GM12878 (cell line): ENCODE measurements around the gene ADSS2. TPM values are rescaled to one million over a fixed set of nuclear protein-coding genes. Genes with fewer than 3 reads are reported as not detected.

Source experiments
- ATAC-seq: fragments of 200-7000 bp; cut with Tn5 transposase; 3 replicates; pipeline ENCODE4 v1.9.1; 2020; ENCODE audit warnings: mild to moderate bottlenecking, moderate library complexity
- BruUV-seq: library from RNA; stranded (reverse); fragments of 400-500 nt; replicated peaks from 2 replicates; lab custom pipeline; 2021; lab: Mats Ljungman, UMichigan
- CTCF ChIA-PET: fragments of 300-600 bp; sonication (Branson Sonifier 250); formaldehyde crosslinking; extraction: SDS; loops from one replicate; lab custom pipeline; 2021; ENCODE audit warnings: inconsistent platforms; lab: Yijun Ruan, JAX
- POLR2A ChIA-PET: fragments of 350-600 bp; formaldehyde crosslinking; extraction: SDS; loops from one replicate; lab custom pipeline; 2021; ENCODE audit warnings: inconsistent platforms; lab: Charles Lee
- RAD21 ChIA-PET: fragments of 300-600 bp; sonication (Branson Sonifier 250); formaldehyde crosslinking; loops from one replicate; lab custom pipeline; 2023; ENCODE audit warnings: antibody characterized with exemption; ENCODE audit not compliant: unreplicated experiment; lab: Charles Lee
- SMC1A ChIA-PET: fragments of 300-600 bp; sonication (Branson Sonifier 250); formaldehyde crosslinking; loops from one replicate; lab custom pipeline; 2023; ENCODE audit not compliant: unreplicated experiment, uncharacterized antibody; lab: Charles Lee
- DNase-seq: peaks from one replicate; pipeline ENCODE4 v3.0.0-alpha.2; 2011; ENCODE audit warnings: low read depth, low spot score
- FAIRE-seq: peaks from 3 replicates; lab custom pipeline; 2011; peaks lifted over from hg19 to GRCh38; lab: Jason Lieb, UNC
- H2AFZ ChIP-seq: 2 replicates; pipeline ENCODE4 v1.6.0; 2011; ENCODE audit warnings: low read depth, low read length, control low read depth; ENCODE audit not compliant: control insufficient read depth
- H3K27ac ChIP-seq: 2 replicates; pipeline ENCODE4 v1.5.1; 2011; ENCODE audit warnings: control low read depth; ENCODE audit not compliant: control insufficient read depth, insufficient read depth
- H3K27me3 ChIP-seq, 2 experiments: replicated peaks in 1 of 2; 2 replicates each; pipeline versions ENCODE4 v1.6.0 to v1.6.1; 2011; ENCODE audit warnings: low read length in 1 of 2; ENCODE audit not compliant: control insufficient read depth in 2 of 2, insufficient read depth in 2 of 2
- H3K36me3 ChIP-seq, 2 experiments: 2 replicates each; pipeline ENCODE4 v1.5.1; 2011; ENCODE audit warnings: low read length in 1 of 2; ENCODE audit not compliant: control insufficient read depth in 2 of 2, insufficient read depth in 2 of 2
- H3K4me1 ChIP-seq: 2 replicates; pipeline ENCODE4 v1.6.1; 2011; ENCODE audit warnings: mild to moderate bottlenecking, low read length, moderate library complexity, mixed read lengths; ENCODE audit not compliant: control insufficient read depth, insufficient read depth
- H3K4me2 ChIP-seq: 2 replicates; pipeline ENCODE4 v1.6.0; 2011; ENCODE audit warnings: control low read depth; ENCODE audit not compliant: control insufficient read depth, insufficient read depth
- H3K4me3 ChIP-seq: fragments of 200-600 bp; sonication (generic); 2 replicates; pipeline ENCODE4 v1.5.1; 2016
- H3K79me2 ChIP-seq: 2 replicates; pipeline ENCODE4 v1.6.0; 2011; ENCODE audit warnings: low read length; ENCODE audit not compliant: control insufficient read depth, insufficient read depth
- H3K9ac ChIP-seq: 2 replicates; pipeline ENCODE4 v1.8.0; 2011; ENCODE audit warnings: low read length, control low read depth, mixed read lengths; ENCODE audit not compliant: control insufficient read depth, insufficient read depth
- H3K9me3 ChIP-seq: replicated peaks from 3 replicates; pipeline ENCODE4 v1.5.1; 2011; ENCODE audit warnings: mild to moderate bottlenecking, low read length; ENCODE audit not compliant: control insufficient read depth, insufficient read depth
- H4K20me1 ChIP-seq: 2 replicates; pipeline ENCODE4 v1.6.0; 2011; ENCODE audit not compliant: control insufficient read depth, insufficient read depth
- CREB1 ChIP-seq: IDR thresholded peaks from 2 replicates; pipeline ENCODE4 v1.6.1; 2012; ENCODE audit warnings: low read depth, mild to moderate bottlenecking, inconsistent platforms
- FOXM1 ChIP-seq: IDR thresholded peaks from 2 replicates; pipeline ENCODE4 v1.6.1; 2012; ENCODE audit warnings: low read depth, mild to moderate bottlenecking, inconsistent platforms, low read length, moderate library complexity
- JUNB ChIP-seq: IDR thresholded peaks from 2 replicates; pipeline ENCODE4 v1.6.1; 2016; ENCODE audit warnings: antibody characterized with exemption, mild to moderate bottlenecking
- NFIC ChIP-seq: IDR thresholded peaks from 2 replicates; pipeline ENCODE4 v1.6.1; 2012; ENCODE audit warnings: low read depth, mild to moderate bottlenecking, inconsistent platforms, low read length, moderate library complexity
- PAX8 ChIP-seq: fragments of 450-650 bp; IDR thresholded peaks from 2 replicates; pipeline ENCODE4 v1.6.1; 2017; ENCODE audit warnings: mild to moderate bottlenecking, moderate library complexity
- PBX3 ChIP-seq: IDR thresholded peaks from 2 replicates; pipeline ENCODE4 v1.6.1; 2011; ENCODE audit warnings: mild to moderate bottlenecking, low read depth, low read length, moderate library complexity; ENCODE audit not compliant: insufficient replicate concordance
- PKNOX1 ChIP-seq: fragments of 450-650 bp; IDR thresholded peaks from 2 replicates; pipeline ENCODE4 v1.6.1; 2016; ENCODE audit warnings: mild to moderate bottlenecking
- RUNX3 ChIP-seq: IDR thresholded peaks from 2 replicates; pipeline ENCODE4 v1.6.1; 2012; ENCODE audit warnings: low read length, inconsistent platforms
- SKIL ChIP-seq: fragments of 450-650 bp; IDR thresholded peaks from 2 replicates; pipeline ENCODE4 v1.6.1; 2017; ENCODE audit warnings: mild to moderate bottlenecking, low read depth, inconsistent platforms; ENCODE audit not compliant: poor library complexity, severe bottlenecking
- SPI1 ChIP-seq: IDR thresholded peaks from 2 replicates; pipeline ENCODE4 v1.6.1; 2011; ENCODE audit warnings: low read depth, mild to moderate bottlenecking, low read length, moderate library complexity, borderline replicate concordance; ENCODE audit not compliant: insufficient read depth
- ZZZ3 ChIP-seq: IDR thresholded peaks from 2 replicates; pipeline ENCODE4 v1.6.1; 2011; ENCODE audit warnings: low read depth; ENCODE audit not compliant: control insufficient read depth, insufficient read length
- WGBS: methylation state at CpG from one replicate; pipeline ENCODE4 v1.1.6; 2016; ENCODE audit warnings: low lambda C conversion rate; ENCODE audit not compliant: insufficient replicate concordance, insufficient coverage; ENCODE audit errors: missing lambda C conversion rate; 5-methylcytosine and 5-hydroxymethylcytosine counted together
- in situ Hi-C: fragments of 300-500 bp; cut with MboI; formaldehyde crosslinking; loops from 9 replicates; pipeline ENCODE4 v1.14.3; 2018; ENCODE audit warnings: mixed read lengths
- intact Hi-C: fragments of 100-400 bp; cut with micrococcal nuclease; formaldehyde crosslinking; loops from one replicate; pipeline ENCODE4 v1.14.2; 2022; ENCODE audit not compliant: unreplicated experiment
- polyA plus RNA-seq, 11 experiments: library from polyadenylated mRNA; depleted of rRNA in 4 of 11; unstranded in 6 of 11; stranded (reverse) in 5 of 11; fragments of >200 nt; fragmentation: Nextera tagmentation in 4 of 11; fragmentation: Illumina TruSeq in 1 of 11; extraction: Ambion mirVana in 4 of 11; extraction: Trizol in 1 of 11; gene quantifications; 1 replicate in 1 of 11; 2 replicates in 10 of 11; pipeline versions ENCODE4 v1.2.1 to v1.2.3, GENCODE V29; 2011 to 2016; ENCODE audit warnings: inconsistent platforms in 2 of 11, missing spikeins in 2 of 11, low read depth in 1 of 11
- total RNA-seq, 4 experiments: library from RNA; depleted of rRNA in 3 of 4; stranded (reverse); fragments of >200 nt in 3 of 4; fragmentation: Illumina TruSeq in 1 of 4; extraction: Trizol in 1 of 4; gene quantifications; 2 replicates each; pipeline versions ENCODE4 v1.2.1 to v1.2.3, GENCODE V29; 2013 to 2021
- TF ChIP-seq, protein P1 (sequence below): IDR thresholded peaks from 2 replicates; pipeline ENCODE4 v1.6.1; 2012; ENCODE audit warnings: low read length, inconsistent platforms
- TF ChIP-seq, protein P2 (sequence below): fragments of 450-650 bp; formaldehyde crosslinking; IDR thresholded peaks from 2 replicates; pipeline ENCODE4 v1.4.0; 2020; ENCODE audit warnings: mild to moderate bottlenecking, moderate library complexity

The ADSS2 gene
- total and polyA plus RNA-seq, 10 of the 15 experiments (the other 5 are each of a cell fraction or from before 2014, with no cell fraction given): 8.1 to 49.3 (median 40.6) TPM

DNA sequence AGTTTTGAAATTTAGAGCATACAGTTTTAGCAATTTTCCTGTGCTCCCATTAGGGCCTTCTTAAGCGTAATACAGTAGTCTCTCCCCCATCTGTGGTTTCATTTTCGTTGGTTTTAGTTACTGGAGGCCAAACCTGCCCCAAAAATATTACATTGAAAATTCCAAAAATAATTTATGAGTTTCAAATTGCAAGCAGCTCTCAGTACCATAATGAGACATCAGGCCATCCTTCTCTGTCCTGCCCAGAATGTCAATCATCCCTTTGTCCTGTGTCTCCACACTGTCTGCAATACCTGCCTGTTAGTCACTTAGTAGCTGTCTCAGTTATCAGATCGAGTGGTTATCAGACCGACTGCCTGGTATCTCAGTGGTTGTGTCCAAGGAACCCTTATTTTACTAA is 45.4 kb downstream of the ADSS2 start:
- SMC1A ChIA-PET: interaction anchor here (0.8 to 1.0 kb wide), 4 partner anchors 9 to 43 kb away, joined by 3 read pairs; no protein-coding TSS in a partner anchor
- no peak for FAIRE-seq
- RAD21 ChIA-PET: interaction anchor here (1.6 kb wide), 1 partner anchor 42 kb away, joined by 4 read pairs; no protein-coding TSS in a partner anchor
- Histone ChIP-seq H3K4me2 (peak overlapping the region; percentile 36), H3K27me3 (no peaks in the 10 kb centered on the region), H3K4me3 (peak overlapping the region; percentile 11; the same call in 1 of the 2 replicates), H3K27ac (peak overlapping the region; percentile 9; the same call in 1 of the 2 replicates), H3K9me3 (no peaks in the 10 kb centered on the region; the same call in 2 of the 3 replicates), H4K20me1 (no peaks in the 10 kb centered on the region), H3K79me2 (no peaks in the 10 kb centered on the region), H3K36me3 (peaks cover 0 to 12% of the 10 kb centered on the region in 2 experiments; a peak in 3 of 4 replicates), H3K4me1 (peaks cover 21% of the 10 kb centered on the region), H2AFZ (no peak overlapping the region), H3K9ac (no peak overlapping the region)
- DNase-seq: peak; percentile 66
- in situ Hi-C loops (no loop called here), intact Hi-C loops (loop anchor here (2.0 to 5.0 kb wide), 3 partner anchors 41 to 89 kb away; a partner anchor contains a TSS)
- POLR2A ChIA-PET: interaction anchor here (1.1 to 1.2 kb wide), 2 partner anchors 9 to 44 kb away, joined by 3 read pairs; no protein-coding TSS in a partner anchor
- peak; percentile 84 for ATAC-seq
- CTCF ChIA-PET: interaction anchor here (1.2 kb wide), 1 partner anchor 14 kb away, joined by 3 read pairs; no protein-coding TSS in a partner anchor
- BruUV-seq: no TSS peak
- WGBS: 1% methylated on average over 4 of the region's 4 CpGs
- TF ChIP-seq PBX3 (peak; percentile 79), SPI1 (no peak), PAX8 (no peak), NFIC (0 out of 2 replicates have a peak, but pooled peaks have one; percentile 44), RUNX3 (peak; percentile 78), JUNB (peak; percentile 24), FOXM1 (no peak), ZZZ3 (no peak), PKNOX1 (peak; percentile 83), SKIL (no peak), CREB1 (0 out of 2 replicates have a peak, but pooled peaks have one; percentile 5)
- TF ChIP-seq, protein P1, sequence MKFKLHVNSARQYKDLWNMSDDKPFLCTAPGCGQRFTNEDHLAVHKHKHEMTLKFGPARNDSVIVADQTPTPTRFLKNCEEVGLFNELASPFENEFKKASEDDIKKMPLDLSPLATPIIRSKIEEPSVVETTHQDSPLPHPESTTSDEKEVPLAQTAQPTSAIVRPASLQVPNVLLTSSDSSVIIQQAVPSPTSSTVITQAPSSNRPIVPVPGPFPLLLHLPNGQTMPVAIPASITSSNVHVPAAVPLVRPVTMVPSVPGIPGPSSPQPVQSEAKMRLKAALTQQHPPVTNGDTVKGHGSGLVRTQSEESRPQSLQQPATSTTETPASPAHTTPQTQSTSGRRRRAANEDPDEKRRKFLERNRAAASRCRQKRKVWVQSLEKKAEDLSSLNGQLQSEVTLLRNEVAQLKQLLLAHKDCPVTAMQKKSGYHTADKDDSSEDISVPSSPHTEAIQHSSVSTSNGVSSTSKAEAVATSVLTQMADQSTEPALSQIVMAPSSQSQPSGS: peak; percentile 34; the same call in 1 of the 2 replicates
- TF ChIP-seq, protein P2, sequence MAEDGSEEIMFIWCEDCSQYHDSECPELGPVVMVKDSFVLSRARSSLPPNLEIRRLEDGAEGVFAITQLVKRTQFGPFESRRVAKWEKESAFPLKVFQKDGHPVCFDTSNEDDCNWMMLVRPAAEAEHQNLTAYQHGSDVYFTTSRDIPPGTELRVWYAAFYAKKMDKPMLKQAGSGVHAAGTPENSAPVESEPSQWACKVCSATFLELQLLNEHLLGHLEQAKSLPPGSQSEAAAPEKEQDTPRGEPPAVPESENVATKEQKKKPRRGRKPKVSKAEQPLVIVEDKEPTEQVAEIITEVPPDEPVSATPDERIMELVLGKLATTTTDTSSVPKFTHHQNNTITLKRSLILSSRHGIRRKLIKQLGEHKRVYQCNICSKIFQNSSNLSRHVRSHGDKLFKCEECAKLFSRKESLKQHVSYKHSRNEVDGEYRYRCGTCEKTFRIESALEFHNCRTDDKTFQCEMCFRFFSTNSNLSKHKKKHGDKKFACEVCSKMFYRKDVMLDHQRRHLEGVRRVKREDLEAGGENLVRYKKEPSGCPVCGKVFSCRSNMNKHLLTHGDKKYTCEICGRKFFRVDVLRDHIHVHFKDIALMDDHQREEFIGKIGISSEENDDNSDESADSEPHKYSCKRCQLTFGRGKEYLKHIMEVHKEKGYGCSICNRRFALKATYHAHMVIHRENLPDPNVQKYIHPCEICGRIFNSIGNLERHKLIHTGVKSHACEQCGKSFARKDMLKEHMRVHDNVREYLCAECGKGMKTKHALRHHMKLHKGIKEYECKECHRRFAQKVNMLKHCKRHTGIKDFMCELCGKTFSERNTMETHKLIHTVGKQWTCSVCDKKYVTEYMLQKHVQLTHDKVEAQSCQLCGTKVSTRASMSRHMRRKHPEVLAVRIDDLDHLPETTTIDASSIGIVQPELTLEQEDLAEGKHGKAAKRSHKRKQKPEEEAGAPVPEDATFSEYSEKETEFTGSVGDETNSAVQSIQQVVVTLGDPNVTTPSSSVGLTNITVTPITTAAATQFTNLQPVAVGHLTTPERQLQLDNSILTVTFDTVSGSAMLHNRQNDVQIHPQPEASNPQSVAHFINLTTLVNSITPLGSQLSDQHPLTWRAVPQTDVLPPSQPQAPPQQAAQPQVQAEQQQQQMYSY (CRISPR knock-in tag): no peak
